Chondrocyte (in vitro differentiated cells): Measurements from ENCODE around the gene ANGPTL7. TPM values are rescaled to one million over a fixed set of nuclear protein-coding genes. Genes with fewer than 3 reads are reported as not detected.

Experiments used
- DNase-seq: peaks from one replicate; pipeline ENCODE4 v3.0.0; 2021; ENCODE audit warnings: mixed read lengths, low spot score
- H3K27ac Mint-ChIP-seq: one replicate; pipeline ENCODE4 v1.8.0; 2021; ENCODE audit warnings: mild to moderate bottlenecking, moderate library complexity, mixed read lengths; ENCODE audit not compliant: unreplicated experiment
- H3K27me3 Mint-ChIP-seq: 2 replicates; pipeline ENCODE4 v1.8.0; 2021; ENCODE audit warnings: low read depth, mixed read lengths
- H3K36me3 Mint-ChIP-seq: 2 replicates; pipeline ENCODE4 v1.8.0; 2021; ENCODE audit warnings: low read depth, mixed read lengths
- H3K4me1 Mint-ChIP-seq: 2 replicates; pipeline ENCODE4 v1.8.0; 2021; ENCODE audit warnings: low read depth, mild to moderate bottlenecking, mixed read lengths
- H3K4me3 Mint-ChIP-seq: one replicate; pipeline ENCODE4 v1.8.0; 2021; ENCODE audit warnings: mild to moderate bottlenecking, moderate library complexity, mixed read lengths; ENCODE audit not compliant: unreplicated experiment
- H3K9me3 Mint-ChIP-seq: 2 replicates; pipeline ENCODE4 v1.8.0; 2021; ENCODE audit warnings: low read depth, mixed read lengths
- CTCF ChIP-seq: fragments of 200-600 bp; sonication (generic); IDR thresholded peaks from 2 replicates; pipeline ENCODE4 v1.5.0; 2021; ENCODE audit warnings: antibody characterized with exemption, mild to moderate bottlenecking, moderate library complexity
- total RNA-seq: library from RNA; stranded (reverse); gene quantifications from 3 replicates; pipeline ENCODE4 v1.2.1, GENCODE V29; 2021

Gene ANGPTL7
- total RNA-seq, 1 donor from 2014 or later: not detected

DNA sequence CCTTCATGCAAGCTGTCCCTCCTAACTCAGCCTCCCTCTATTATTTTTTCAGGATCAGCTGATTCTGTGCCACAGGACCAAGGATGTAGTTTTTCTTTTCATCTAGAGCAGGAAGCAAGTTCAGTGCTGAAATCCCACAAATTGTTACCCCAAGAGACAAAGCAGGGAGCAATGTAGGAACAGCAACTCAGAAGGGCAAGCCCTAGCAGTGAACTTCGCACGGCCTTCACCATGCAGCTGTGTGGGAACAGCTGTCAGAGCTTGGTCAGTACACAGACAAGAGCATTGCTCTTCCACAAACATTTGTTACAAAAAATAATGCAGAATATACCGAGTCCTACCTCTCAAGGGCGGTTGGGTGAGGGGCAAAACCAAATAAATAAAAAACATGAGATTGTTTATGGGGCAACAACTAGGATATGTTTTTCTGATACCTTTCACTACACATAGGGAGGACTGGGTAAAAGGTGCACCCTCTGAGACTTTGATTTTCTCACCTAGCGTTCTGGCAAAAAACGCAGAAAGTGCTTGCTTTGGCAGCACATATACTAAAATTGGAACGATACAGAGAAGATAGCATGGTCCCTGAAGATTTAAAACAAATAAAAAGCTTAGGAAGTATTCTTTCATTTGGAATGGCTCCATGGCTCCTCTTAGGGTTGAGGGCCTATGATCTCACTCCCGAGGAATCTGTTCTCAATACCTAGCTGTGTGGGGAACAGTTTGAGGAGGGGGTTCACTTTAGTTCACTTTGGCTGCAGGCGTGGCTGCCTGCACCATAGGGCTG, 37.1 kb upstream of the ANGPTL7 start:
- H3K4me3 Mint-ChIP-seq: no peak overlapping the region
- no peak for TF ChIP-seq CTCF
- peaks cover 23% of the 10 kb centered on the region for H3K36me3 Mint-ChIP-seq
- DNase-seq: no peak
- no peaks in the 10 kb centered on the region for H3K9me3 Mint-ChIP-seq
- H3K27ac Mint-ChIP-seq: no peak overlapping the region
- peaks cover 32% of the 10 kb centered on the region for H3K4me1 Mint-ChIP-seq
- H3K27me3 Mint-ChIP-seq: no peaks in the 10 kb centered on the region

- peaks cover 18% of the 10 kb centered on the region for H3K36me3 Mint-ChIP-seq
- DNase-seq: no peak
- TF ChIP-seq CTCF: no peak
- H3K4me3 Mint-ChIP-seq: no peak overlapping the region
- no peaks in the 10 kb centered on the region for H3K27me3 Mint-ChIP-seq
- H3K27ac Mint-ChIP-seq: peak overlapping the region; percentile 65
- peaks cover 36% of the 10 kb centered on the region for H3K4me1 Mint-ChIP-seq
- H3K9me3 Mint-ChIP-seq: no peaks in the 10 kb centered on the region
Observed at GRCh38 chr1:11152755-11153154, 36.4 kb upstream of the ANGPTL7 start.

- peaks cover 40% of the 10 kb centered on the region for H3K4me1 Mint-ChIP-seq
- H3K27ac Mint-ChIP-seq: peak overlapping the region; percentile 65
- H3K4me3 Mint-ChIP-seq: no peak overlapping the region
- peaks cover 17% of the 10 kb centered on the region for H3K36me3 Mint-ChIP-seq
- H3K27me3 Mint-ChIP-seq: no peaks in the 10 kb centered on the region
- no peaks in the 10 kb centered on the region for H3K9me3 Mint-ChIP-seq
- DNase-seq: no peak
- TF ChIP-seq CTCF: no peak
Observed at GRCh38 chr1:11153184-11153583, 36.0 kb upstream of the ANGPTL7 start.

- Mint-ChIP-seq H3K9me3 (no peaks in the 10 kb centered on the region), H3K36me3 (peaks cover 11% of the 10 kb centered on the region), H3K4me1 (peaks cover 47% of the 10 kb centered on the region), H3K27ac (peak overlapping the region; percentile 68), H3K4me3 (no peak overlapping the region), H3K27me3 (no peaks in the 10 kb centered on the region)
- no peak for TF ChIP-seq CTCF
- DNase-seq: no peak
Observed at GRCh38 chr1:11156441-11156840, 32.7 kb upstream of the ANGPTL7 start.

GRCh38 chr1:11156963-11157362, 32.2 kb upstream of the ANGPTL7 start:
- H3K4me3 Mint-ChIP-seq: no peak overlapping the region
- H3K36me3 Mint-ChIP-seq: peaks cover 13% of the 10 kb centered on the region
- peak overlapping the region; percentile 97 for H3K27ac Mint-ChIP-seq
- TF ChIP-seq CTCF: no peak
- peaks cover 42% of the 10 kb centered on the region for H3K4me1 Mint-ChIP-seq
- H3K9me3 Mint-ChIP-seq: no peaks in the 10 kb centered on the region
- no peak for DNase-seq
- H3K27me3 Mint-ChIP-seq: no peaks in the 10 kb centered on the region
